Activated CD4-positive, CD25-positive, alpha-beta regulatory T cell treated with anti-CD3 and anti-CD28 coated beads, Interleukin-2, amount 50 U/mL, for 24 hours (primary cell): ENCODE results near the gene ZNF446.
"Not testable (repeated sequence)": the region's sequence is repeated elsewhere in the genome, so short reads cannot be mapped to it uniquely, and the experiment has no call there.

Source experiments
- ATAC-seq, 2 donors: fragments of 150-1000 bp; cut with Tn5 transposase; one replicate each; pipeline ENCODE4 v1.10.0; 2021; ENCODE audit warnings: mild to moderate bottlenecking in 1 of 2, moderate library complexity in 1 of 2

Gene ZNF446

DNA sequence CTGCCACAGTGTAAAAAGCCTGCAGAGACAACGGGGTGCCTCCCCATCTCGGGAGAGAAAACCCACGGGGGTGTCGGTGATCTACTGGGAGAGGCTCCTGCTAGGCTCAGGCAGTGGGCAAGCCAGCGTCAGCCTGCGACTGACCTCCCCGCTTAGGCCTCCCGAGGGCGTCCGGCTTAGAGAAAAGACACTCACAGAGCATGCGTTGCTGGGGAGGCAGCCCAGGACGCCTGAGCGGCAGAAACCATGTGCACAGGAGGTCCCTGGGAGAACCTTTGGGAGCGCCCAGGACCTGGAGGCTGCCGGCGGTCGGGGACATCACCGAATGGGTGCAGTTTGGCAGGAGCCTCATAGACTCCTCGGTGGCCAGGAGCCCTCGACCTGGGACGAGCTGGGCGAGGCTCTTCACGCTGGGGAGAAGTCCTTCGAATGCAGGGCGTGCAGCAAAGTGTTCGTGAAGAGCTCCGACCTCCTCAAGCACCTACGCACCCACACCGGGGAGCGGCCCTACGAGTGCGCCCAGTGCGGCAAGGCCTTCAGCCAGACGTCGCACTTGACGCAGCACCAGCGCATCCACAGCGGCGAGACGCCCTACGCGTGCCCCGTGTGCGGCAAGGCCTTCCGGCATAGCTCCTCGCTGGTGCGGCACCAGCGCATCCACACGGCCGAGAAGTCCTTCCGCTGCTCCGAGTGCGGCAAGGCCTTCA lies 5.2 kb upstream of the ZNF446 start:
- not testable (repeated sequence) for ATAC-seq

DNA sequence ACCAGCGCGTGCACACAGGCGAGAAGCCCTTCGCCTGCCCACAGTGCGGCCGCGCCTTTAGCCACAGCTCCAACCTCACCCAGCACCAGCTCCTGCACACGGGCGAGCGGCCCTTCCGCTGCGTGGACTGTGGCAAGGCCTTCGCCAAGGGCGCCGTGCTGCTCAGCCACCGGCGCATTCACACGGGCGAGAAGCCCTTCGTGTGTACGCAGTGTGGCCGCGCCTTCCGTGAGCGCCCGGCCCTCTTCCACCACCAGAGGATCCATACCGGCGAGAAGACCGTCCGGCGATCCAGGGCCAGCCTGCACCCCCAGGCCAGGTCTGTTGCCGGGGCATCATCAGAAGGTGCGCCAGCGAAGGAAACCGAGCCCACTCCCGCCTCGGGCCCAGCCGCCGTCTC lies 4.4 kb upstream of the ZNF446 start:
- no peak for ATAC-seq

DNA sequence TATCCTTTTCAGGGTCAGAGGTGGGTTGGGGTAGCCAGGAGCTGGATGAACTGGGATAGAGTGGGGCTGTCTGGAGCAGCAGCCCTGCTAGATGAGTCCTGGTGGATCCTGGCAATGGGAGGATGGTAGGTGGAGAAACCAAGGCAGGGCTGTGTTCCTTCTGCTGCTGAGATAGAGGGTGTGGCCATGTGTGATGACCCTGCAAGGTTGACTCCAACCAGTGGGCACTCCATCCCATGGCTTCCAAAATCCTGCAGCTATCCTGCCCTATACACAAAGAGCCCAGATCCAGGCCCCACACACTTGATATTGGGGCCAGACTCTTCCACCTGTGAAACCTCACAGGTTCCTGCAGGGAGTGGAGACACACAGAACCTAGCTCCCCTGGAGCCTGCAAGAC lies 2.4 kb upstream of the ZNF446 start:
- ATAC-seq = no peak

DNA sequence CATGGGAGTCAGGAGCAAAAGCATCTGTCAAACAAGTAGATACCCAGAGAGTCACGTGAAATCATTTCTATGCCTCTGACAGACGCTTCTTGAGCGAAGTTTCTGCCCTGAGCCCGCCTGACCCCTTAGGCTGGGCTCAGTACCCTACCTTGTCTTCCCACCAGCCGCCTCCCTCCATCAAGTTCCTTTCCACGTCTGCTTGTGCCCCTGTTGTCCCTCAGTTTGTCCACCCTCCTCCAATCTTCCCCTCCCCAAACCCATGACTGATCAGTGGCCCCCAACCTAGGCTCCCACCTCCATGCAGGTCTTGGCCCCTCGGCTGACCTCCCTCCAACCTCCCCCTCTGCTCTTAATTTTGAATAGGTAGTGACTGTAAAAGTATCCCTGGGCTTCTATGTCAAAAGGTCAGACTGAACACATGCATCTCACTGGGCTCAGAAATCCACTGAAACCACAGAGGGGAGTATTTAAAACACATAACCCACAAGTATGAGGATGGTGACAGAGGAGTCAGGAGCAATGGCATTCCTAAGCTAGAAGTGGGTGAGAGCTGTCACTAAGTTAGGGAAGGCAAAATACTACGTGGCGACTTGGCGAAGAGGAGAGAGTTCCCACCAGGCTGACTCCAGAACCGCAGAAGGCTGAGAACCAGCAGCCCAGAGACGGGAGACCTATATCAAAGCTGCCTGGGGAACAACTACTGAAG lies 1.7 kb upstream of the ZNF446 start:
- ATAC-seq = no peak

DNA sequence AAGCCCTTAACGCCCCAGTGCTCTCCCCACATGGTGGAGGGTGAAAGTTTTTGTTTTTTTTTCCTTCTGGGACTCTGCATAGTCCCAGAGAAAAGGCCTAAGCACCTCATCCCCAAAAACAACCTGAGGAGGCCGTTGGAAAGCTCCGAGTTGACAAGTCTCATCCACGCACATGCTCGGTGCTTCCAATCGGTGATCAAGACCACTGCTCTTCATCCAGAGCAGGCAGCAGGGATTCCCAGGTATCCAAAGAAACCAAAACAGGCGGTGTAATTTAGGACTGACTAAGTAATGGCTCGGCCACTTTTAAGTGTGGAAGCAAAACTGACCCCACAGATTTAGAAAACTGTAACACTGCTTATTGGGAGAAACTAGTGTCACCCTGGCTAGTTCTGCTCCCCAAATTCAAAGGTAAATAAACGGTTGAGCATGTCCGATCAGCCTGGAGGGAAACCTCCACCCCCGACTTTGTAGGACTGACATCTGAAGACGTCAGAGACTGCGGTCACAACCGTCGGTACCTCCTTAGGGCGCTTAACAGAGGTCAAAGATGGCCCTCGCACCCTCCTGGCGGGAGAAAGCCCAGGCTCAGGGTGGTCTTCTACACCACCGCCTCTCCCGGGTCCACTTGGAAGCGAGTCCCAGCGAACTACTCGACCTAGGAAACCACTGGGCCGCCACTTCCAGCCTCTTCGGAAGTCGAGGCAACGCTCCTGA lies 997 bp upstream of the ZNF446 start:
- peak; percentile 1 for ATAC-seq

DNA sequence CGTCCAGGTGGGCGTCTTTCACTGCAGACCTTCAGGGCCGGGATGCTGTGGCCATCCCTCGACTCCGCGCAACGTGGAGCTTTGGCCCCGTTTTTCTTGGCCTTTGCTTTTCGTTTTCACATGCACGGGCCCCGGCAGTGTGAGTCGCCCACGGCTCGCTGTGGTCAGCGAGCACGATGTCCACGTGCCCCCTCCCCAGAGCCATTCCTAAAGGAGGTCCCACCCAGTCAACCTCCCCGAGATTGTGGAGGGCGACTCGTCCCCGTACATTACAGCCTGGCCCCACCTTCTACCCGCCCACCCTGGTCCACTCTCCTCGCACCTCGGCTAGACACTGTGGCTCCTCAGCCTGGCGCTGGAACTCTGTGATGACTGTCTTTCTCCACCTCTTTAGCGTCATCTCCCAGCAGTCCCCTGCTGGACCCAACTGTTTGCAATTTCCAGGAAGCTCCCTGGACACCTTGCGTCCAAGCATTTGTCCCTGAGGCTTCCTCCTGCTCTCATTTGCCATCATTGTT lies 405 bp downstream of the ZNF446 start:
- no peak for ATAC-seq

DNA sequence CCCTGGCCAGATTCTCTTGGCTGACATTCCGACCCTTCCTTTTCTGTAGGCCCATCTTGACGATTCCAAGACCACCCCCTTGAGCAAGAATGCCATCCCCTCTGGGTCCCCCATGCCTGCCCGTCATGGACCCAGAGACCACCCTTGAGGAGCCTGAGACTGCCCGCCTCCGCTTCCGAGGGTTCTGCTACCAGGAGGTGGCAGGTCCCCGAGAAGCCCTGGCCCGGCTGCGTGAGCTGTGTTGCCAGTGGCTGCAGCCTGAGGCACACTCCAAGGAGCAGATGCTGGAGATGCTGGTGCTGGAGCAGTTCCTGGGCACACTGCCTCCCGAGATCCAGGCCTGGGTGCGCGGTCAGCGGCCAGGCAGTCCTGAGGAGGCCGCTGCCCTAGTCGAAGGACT lies 978 bp downstream of the ZNF446 start:
- no peak for ATAC-seq

DNA sequence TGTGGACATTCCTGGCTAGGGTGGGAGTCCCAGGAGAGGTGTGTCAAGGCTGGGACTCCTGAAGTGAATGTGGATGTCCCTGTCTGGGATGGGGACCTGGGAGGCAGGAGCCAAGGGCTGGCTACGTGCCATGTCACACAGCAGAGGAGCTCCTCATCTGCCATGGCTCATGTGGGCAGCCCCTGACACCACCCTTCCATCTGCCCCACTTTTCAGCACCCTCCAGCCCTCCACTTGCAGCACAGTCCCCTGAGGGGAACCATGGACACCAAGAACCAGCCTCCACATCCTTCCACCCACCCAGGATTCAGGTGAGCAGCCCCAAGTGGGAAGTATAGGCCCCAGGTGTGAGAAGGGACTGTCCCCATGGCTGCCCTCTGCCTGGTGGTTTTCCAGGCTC lies 1.7 kb downstream of the ZNF446 start:
- no peak for ATAC-seq

DNA sequence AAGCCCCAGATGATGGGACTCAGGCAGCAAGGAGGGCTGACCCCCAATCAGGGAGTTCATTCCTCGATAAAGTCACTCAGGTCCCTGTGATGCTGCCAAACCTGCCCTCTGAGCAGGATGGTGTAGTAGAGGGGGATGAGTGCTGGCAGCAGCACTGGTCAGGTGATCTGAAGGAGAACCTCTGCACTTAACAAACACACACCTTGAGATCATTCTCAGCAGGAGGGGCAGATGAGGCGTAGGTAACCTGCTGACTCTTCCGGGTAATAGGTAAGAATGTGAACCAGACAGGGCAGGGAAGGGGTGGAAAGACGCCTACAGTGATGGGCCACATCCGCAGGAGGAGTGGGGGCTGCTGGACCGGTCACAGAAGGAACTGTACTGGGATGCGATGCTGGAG lies 3.2 kb downstream of the ZNF446 start:
- no peak for ATAC-seq

DNA sequence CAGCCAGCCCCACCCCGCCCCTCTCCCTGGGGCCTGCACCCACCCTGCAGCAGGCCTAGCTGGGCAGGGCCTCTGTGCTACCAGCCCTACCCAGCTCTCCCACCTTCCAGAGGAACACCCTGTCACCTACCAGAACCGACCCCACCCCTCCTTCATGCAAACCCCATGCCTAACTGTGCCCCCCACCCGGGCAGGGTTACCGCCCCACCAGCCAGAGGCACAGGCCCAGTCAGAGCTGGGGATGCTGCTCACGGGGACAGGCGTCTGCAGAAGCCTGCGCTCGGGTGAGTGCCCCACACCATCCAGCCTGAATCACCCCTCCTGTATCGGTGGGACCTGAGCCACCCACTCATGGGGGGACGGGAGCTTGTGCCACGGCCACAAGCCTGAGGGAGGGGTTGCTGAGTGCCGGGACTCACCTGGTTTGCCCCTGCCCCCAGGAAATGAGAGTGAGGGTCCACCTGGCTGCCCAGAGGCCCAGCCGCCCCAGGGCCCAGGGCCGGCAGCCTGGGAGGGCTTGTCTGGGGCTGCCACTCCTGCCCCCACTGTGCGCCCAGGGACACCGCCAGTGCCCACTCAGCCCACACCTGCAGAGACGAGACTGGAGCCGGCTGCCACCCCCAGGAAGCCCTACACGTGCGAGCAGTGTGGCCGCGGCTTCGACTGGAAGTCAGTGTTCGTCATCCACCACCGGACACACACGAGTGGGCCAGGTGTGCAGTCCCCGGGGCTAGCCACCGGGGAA lies 3.8 kb downstream of the ZNF446 start:
- ATAC-seq = no peak

DNA sequence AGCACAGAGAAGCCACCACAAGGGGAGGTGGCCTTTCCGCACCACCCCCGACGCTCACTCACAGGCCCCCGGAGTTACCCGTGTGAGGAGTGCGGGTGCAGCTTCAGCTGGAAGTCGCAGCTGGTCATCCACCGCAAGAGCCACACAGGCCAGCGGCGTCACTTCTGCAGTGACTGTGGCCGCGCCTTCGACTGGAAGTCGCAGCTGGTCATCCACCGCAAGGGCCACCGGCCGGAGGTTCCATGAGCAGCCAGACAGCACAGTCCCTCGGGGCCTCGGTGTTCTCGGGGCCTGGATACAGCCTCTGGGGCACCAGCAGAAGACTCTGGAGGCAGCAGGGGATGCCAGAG lies 4.3 kb downstream of the ZNF446 start:
- no peak for ATAC-seq

DNA sequence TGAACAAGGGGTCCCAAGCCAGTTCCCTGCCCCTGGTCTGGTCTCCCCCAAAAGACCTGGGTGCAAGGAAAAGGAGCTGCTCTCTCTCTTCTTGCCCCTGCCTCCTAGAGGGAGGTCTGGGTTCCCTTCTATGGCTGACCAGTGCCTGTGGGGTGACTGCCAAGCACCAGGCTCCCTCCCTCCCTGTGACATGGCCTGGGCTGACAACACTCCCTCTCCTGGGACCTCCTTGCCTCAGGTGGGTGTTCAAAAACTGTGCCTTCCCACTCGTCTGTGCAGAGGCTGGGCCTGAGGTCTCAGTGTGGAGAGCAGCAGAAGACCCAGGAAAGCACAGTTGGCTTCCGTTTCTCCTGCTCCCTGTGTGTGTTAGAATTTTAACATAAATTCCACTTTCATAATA lies 4.7 kb downstream of the ZNF446 start:
- no peak for ATAC-seq

DNA sequence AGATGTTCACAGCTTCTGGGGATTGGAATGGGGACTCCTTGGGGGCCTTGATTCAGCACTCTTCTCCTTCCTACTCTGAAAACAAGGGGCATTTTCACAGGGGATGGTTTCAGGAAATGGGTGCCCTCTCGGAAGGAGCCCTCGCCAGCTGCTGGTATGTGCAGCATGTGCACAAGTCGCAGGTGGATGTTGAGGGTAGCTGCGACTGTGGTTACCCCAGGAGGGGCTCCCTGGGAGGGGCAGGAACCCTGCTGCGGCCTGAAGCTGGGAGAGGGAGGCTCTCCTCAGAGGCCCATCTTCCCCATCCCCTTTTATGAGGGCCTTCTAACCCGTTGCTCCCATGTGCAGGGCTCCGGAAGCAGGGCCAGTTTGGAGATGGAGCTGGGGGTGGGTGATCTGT lies 6.2 kb downstream of the ZNF446 start:
- no peak for ATAC-seq

DNA sequence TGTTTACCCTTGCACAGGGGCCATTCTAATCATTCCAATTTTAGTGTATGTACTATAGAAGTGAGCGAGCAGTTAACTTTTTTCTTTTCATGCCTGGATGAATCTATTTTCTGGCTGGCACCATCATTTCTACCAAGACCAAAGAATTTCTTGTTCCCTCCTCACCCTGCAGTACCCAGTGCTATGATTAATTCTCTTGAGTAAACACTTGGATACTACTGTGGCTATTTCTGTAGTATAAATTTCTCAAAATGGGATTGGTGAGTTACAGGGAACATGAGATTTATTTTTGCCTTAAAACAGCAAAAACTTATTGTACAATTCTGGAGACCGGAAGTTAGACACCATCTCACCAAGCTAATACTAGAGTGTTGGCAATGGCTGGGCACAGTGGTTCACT lies 7.6 kb downstream of the ZNF446 start:
- no peak for ATAC-seq

DNA sequence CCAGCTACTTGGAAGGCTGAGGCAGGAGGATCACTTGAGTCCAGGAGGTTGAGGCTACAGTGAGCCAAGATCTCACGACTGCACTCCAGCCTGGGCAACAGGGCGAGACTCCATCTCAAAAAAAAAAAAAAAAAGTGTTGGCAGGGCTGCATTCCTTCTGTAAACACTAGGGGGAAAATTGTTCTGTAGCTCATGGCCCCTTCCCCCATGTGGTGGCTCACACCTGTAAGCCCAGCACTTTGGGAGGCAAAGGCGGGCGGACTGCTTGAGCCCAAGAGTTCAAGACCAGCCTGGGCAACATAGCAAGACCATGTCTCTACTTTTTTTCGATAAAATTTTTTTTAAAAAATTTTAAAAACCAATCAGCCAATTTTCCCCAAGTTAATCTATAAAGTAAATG lies 8.2 kb downstream of the ZNF446 start:
- not testable (repeated sequence) for ATAC-seq

DNA sequence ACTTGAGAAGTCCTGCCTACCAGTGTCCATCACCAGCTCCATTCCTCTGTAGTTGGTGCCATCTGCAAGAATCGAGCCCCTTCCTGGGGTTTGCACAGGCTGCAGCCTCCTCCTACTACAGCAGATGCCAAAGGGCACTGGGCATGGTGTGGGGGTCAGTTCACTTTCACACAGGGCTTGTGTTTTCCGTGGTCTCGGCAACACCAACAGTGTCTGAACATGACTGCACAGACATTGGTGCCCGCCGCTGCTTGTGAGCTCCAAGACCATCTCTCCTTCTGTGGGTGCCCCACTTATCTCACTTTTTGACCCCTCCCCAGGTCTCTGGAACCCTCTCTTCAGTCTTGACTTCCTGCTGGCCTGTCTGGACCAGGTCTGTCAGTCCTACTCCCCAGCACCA lies 15.2 kb downstream of the ZNF446 start:
- ATAC-seq = no peak

DNA sequence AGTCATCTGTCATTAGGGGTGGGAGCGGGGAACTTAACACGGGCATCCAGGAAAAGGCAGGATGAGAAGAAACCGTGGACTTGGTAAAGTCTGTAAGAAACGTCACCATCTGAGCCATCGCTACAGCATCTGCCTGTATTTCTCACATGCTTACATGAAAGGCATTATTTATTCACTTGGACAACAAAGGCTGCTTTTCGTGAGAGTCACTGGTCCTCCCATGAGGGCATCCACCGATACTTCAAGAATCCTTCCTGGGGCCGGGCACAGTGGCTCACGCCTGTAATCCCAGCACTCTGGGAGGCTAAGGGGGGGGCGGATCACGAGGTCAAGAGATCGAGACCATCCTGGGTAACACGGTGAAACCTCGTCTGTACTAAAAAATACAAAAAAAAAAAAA lies 16.1 kb downstream of the ZNF446 start:
- no peak for ATAC-seq

DNA sequence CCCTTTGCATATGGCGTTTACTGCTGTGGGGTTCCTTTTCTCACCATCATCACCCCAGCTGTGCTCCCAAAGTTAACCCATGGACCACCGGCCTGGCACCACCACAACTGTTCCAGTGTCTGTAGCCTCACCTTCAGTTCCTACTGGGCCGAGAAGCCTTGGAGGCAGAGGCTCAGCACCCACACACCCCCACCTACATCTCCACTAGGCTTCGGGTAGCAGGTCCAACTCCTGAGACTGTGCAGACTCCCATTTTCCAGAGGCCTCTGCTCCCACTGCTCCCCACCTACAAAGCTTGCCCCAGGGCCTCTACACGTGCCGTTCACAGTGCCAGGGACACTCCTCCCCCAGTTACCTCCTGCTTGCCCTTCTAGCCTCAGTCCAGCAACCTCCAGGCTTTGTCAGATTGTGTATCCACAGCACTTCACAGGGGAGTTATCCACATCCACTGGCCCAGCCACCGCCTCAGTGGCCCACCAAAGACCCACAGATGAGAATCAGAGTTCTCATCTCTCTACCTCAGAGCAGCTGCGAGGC lies 21.6 kb downstream of the ZNF446 start:
- no peak for ATAC-seq

DNA sequence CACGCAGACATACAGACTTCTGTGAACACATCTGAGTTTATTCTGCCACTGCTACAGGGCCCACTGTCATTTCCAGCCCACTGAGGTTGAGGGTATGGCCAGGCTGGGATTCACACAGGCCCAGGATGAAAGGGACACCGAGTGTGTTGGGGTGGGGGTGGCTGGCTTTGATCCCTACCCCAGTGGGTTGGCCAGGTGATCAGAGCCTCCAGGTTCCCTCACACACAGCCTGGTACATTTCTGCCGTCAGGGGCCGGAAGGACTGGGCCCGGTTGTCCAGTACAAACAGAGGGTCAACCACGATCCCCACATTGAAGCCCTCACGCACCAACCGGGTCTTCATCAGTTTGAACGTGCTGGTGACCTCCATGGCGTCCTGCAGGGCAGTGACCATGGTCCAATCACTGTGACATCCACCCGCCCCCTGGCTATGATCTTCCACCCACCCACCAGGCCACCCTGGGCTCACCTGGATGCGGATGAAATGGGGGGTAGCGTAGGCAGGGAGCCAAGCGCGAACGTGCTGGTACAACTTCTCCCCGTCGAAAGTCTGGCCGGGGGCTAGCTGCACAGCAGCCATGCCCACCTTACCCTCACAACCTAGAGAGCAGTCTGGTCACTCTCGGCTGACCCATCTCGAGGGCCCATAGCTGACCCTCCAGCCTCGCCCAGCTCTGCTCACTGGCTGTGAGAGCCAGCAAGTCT lies 22.3 kb downstream of the ZNF446 start:
- no peak for ATAC-seq

DNA sequence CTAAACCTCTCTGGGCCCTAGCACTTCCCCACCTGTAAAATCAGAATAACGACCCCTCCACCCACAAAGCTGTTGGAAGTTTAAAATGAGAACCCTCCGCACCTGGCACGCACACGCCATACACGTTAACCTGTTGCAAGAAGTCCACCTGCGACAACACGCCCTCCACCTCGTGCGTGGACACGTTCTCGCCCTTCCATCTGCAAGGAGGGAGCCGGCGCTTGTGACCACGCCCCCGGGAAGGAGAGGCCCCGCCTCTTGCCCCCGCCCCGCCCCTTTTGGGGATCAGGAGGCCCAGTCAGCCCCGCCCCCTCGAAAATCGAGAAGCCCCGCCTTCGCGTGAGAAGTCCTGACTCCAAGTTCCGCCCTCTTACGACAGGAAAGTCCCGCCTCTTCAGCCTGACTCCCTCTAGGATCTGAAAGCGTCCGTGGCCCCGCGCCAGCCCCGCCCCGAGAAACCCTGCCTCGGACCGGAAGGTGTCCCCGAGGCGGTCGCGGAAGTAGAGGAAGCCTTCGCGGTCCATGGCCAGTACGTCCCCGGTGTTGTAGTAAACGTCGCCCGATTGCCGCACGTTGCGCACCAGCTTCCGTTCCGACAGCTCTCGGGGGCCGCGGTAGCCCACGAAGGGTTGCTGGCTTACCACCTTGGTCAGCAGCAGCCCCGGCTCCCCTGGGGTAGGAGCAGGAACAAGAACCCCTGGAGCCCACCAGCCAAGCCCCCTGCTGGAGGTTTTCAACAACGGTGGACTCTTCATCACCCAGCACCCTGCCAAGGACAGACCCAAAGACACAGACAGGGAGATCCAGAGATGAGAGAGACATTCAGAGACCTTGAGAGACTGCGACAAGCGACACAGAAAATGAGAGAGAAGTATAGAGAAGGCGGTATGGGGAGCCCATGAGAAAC lies 23.1 kb downstream of the ZNF446 start:
- ATAC-seq = peak; percentile 98 to 99

DNA sequence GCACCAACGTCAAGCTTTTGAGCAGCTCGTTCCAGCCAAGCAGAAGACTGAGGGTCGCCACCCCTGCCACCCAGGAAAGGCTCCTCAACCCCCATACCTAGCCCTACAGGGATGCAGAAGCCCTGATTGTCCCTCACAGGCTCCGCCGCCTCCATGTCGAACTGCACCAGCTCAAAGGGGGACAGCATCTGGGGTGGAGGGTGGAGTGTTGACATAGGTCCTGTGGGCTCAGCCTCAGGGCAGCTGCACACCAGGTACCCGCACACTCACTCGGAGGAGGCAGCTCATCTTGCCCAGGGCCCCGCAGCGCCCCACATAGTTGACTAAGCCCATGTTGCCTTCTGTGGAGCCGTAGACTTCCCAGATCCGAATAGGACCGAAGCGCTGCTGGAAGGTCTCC lies 24.1 kb downstream of the ZNF446 start:
- ATAC-seq = no peak
